GM08714 (cell line): ENCODE data around the gene FBXL14.

Experiments
- H3K4me3 ChIP-seq: fragments of 200-500 bp; sonication (Bioruptor generic); 2 replicates; pipeline ENCODE4 v1.5.1; 2014; ENCODE audit warnings: mild to moderate bottlenecking, low read length, inconsistent platforms
- ZNF274 ChIP-seq: IDR thresholded peaks from 2 replicates; pipeline ENCODE4 v1.6.1; 2012; ENCODE audit warnings: mild to moderate bottlenecking, low read depth, low read length

FBXL14 gene

GRCh38 chr12:1552171-1552570 lies 42.2 kb downstream of the FBXL14 start:
- no peak overlapping the region for H3K4me3 ChIP-seq
- no peak for TF ChIP-seq ZNF274

DNA sequence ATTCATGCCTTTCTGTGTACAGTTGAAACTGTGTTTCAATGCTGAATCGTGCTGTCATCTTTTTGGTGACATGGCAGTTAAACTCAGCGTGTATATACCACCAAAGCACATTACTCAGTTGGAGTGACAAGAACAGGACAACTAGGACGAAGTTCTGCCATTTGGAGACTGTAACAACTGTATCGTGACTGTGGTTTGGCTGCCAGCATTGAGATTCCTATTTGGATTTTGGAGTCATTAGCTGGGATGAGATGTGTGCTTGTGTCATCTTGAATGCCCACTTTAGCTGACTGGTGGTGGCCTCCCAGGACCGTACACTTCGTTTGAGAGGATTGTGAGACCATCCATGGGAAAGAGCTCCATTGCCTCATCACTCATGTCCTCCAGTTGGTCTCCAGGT lies 42.9 kb downstream of the FBXL14 start:
- no peak for TF ChIP-seq ZNF274
- H3K4me3 ChIP-seq, result no peak overlapping the region

- no peak overlapping the region for H3K4me3 ChIP-seq
- no peak for TF ChIP-seq ZNF274
Measured at GRCh38 chr12:1546931-1547640, 47.3 kb downstream of the FBXL14 start.

GRCh38 chr12:1544996-1545700 lies 49.2 kb downstream of the FBXL14 start:
- H3K4me3 ChIP-seq, result no peak overlapping the region
- TF ChIP-seq ZNF274, result no peak

DNA sequence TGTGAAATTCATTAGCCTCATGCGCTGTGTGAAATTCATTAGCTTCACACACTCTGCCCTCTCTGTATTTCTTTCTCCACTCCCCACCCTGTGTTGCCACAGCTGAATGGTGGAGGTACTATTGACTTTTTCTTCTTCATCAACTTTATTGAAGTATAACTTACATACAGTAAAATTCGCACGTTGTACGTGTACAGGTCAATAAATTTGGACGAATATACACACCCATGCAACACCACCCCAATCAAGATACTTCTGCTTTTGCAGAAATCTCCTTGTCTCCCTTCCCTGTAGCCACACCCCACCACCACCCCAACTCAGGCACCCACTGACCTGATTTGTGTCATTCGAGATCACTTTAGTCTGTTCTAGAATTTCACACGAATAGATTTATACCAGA lies 51.8 kb downstream of the FBXL14 start:
- no peak overlapping the region for H3K4me3 ChIP-seq
- no peak for TF ChIP-seq ZNF274

GRCh38 chr12:1540690-1541089 lies 53.7 kb downstream of the FBXL14 start:
- TF ChIP-seq ZNF274, result no peak
- no peak overlapping the region for H3K4me3 ChIP-seq

GRCh38 chr12:1539135-1539534 lies 55.2 kb downstream of the FBXL14 start:
- H3K4me3 ChIP-seq, result no peak overlapping the region
- TF ChIP-seq ZNF274, result no peak

- H3K4me3 ChIP-seq, result no peak overlapping the region
- TF ChIP-seq ZNF274, result no peak
Measured at GRCh38 chr12:1536817-1537216, 57.6 kb downstream of the FBXL14 start.

GRCh38 chr12:1534748-1535147 lies 59.6 kb downstream of the FBXL14 start:
- no peak for TF ChIP-seq ZNF274
- peak overlapping the region; percentile 81; the same call in 1 of the 2 replicates for H3K4me3 ChIP-seq

- TF ChIP-seq ZNF274, result no peak
- H3K4me3 ChIP-seq, result peak overlapping the region; percentile 81; the same call in 1 of the 2 replicates
Measured at GRCh38 chr12:1533602-1534304, 60.6 kb downstream of the FBXL14 start.

GRCh38 chr12:1533205-1533601 lies 61.2 kb downstream of the FBXL14 start:
- TF ChIP-seq ZNF274, result no peak
- peak overlapping the region; percentile 81; the same call in 1 of the 2 replicates for H3K4me3 ChIP-seq

- H3K4me3 ChIP-seq, result peak overlapping the region; percentile 81; the same call in 1 of the 2 replicates
- TF ChIP-seq ZNF274, result no peak
Measured at GRCh38 chr12:1532375-1533165, 61.8 kb downstream of the FBXL14 start.

DNA sequence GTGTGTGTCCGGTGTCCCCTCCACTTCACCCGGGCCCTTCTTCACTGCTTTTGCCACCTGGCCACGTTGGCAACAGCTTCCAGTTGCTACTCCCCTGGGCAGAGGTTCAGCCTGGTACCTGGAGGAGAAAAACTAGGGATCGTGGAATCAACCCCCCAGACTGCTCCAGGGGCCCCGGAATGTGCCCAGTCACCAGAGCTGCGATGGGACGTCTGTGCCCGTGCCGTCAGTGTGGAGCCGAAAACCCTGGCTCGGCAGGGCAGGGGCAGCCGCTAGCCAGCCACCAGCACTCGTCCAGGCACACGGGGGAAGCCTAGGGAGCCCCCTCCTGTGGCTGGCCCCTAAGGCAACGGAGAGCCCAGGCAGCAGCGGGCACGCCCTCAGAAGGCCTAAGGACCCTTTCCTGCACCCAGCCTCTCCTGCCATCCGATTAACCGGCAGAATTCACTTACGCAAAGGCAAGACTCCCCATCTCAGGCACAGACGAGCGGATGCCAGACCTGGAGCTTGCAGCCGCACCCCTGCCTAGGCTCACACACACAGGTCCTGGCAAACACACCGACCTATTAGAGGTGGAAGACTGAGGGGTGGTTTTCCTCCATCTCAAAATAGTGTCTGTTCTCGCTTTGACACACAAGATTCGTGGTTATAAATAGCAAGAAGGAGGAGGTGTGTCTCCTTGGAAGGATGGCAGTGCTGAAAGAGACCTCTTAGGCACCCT lies 62.6 kb downstream of the FBXL14 start:
- no peak for TF ChIP-seq ZNF274
- H3K4me3 ChIP-seq, result peak overlapping the region; percentile 81
